SK-MEL-5 (cell line): ENCODE results near the gene NEU2. TPM values are rescaled to one million over a fixed set of nuclear protein-coding genes. Genes with fewer than 3 reads are reported as not detected.
A peak's percentile ranks its signal among the peaks of the same experiment; 100 is the strongest.
"Not testable (repeated sequence)": the region's sequence is repeated elsewhere in the genome, so short reads cannot be mapped to it uniquely, and the experiment has no call there.

Experiments used
- DNase-seq: peaks from one replicate; pipeline ENCODE4 v3.0.0-alpha.2; 2016; ENCODE audit warnings: low read depth, low spot score
- in situ Hi-C: cut with HindIII; loops from 2 replicates; pipeline ENCODE4 v1.10.0; 2016; ENCODE audit warnings: low sequenced_read_pairs, high pct_unique_total_duplicates, low pct_unique_long_range_greater_than_20kb
- total RNA-seq: library from RNA; depleted of rRNA; stranded (reverse); fragments of >200 nt; shearing (Covaris generic); gene quantifications from 2 replicates; pipeline ENCODE4 v1.2.3, GENCODE V29; 2014

The NEU2 gene
- total RNA-seq, 1 experiment from 2014 or later, result not detected

DNA sequence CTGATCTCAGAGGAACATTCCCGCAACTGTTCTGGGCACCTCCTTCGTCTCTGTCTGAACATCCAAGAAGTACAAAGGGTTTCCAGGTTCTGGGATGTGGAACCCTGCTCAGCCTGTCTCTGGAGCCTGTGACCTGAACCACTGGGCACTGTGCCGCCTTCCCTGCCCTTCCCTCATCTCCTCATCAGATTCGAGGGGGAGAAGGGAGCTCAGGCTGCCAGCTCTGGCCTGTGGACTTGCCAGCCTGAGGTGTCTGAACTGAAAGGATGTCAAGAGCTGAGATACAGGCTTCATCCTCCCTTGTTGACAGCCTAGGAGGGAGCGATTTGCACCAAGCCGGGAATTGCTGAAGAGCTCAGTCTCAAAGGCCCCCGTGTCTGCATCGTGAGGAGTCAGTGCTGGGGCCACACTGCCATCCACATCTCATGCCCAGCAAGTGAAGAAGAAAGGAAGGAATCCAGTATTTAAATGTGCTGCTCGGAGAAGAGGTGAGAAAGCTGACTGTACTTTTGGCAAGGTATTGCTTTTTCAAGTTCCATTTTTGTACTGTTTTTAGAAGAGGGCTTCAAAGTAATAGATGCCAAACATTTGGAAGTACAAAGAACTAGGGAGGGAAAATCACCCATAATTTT lies 12.6 kb downstream of the NEU2 start:
- DNase-seq, result no peak
- in situ Hi-C loops, result no loop called here

DNA sequence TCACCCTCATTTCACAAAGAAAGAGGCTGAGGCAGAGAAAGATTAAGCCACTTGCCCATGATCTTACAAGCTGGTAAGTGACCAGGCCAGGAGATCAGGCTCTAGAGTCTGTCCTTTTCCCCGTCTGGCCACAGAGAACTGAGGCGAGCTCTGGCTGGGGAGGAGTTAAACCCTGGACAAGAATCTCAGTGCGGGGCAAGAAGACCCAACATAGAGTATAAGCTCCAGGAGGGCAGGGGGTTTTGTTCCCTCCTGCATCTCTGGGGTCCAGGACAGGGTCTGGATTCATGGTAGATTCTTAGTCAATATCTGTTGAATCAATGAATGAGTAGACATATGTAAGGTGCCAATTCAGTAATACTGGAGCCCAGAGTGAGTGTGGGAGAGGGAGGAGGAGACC lies 14.7 kb downstream of the NEU2 start:
- in situ Hi-C loops, result no loop called here
- no peak for DNase-seq

DNA sequence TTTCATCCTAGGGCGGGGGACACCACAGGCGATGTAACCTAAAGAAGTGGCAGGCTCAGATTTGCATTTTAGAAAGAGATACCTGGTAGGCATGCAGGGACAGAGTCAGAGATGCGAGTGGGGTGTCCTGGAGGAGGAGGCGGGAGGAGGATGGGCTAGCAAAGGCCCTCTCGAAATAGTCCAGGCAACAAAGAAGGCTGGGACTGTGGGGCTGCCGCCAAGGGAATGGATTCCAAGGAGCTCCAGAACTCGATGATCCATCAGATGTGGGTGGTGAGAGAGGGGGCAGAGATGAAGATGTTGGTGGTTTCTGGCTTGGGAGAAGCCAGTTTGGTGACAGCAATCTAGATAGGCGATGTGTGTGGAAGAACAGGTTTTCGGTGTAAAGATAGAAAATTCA lies 15.2 kb downstream of the NEU2 start:
- no peak for DNase-seq
- in situ Hi-C loops, result no loop called here

DNA sequence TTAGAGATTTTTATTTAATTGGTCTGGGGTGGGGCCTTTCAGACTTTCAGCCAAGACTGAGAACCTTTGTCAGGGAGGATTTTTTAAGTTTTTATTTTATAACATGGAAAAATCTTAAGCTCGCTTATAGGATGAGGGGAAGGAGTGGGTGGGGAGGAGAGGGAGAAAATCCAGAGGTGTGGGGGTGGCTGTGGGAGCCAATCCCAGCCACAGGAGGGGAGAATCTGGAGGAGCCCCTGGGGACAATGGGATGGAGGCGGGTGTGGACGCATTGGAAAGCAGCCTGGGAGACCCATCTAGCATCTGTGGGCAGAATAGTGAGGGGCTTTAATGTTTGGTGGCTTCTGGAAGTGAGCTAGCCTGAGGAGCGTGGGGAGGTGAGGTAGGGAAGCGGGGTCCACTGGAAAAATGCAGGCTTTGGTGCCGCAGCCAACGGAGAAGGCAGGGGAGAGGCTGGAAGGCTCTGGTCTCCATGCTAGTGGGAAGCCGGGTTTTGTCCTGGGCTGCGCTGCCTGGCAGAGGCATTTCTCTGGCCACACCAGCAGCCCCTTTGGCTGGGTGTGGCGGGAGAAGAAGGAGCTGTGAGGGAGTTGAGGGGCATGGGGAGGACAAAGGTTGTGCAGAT lies 16.2 kb downstream of the NEU2 start:
- in situ Hi-C loops, result no loop called here
- DNase-seq, result no peak

DNA sequence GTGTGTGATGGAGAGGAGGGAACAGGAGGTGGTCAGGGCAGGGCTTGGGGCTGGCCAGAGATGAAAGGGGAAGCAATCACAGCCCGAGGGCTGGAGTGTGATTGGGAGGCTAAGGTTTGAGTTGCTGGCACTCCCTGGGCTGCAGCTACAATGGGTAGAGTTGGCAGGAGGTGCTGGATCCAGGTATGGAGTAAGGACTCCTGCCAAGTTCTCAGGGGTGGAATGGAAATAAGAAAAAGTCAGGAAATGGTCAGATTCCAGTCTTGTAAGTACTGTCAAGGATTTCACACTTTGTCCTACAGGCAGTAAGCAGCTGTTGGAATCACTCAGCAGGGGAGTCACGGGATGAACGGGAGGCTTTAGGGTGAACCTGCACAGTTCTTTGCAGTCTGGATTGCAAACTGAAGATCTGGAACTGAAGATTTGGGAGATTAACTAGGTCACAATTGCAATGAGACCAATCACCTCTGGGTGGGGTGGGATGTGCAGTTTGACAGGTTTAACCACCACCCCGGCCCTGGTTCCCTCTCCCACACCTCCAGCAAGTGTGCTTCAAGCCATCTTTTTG lies 16.8 kb downstream of the NEU2 start:
- no peak for DNase-seq

DNA sequence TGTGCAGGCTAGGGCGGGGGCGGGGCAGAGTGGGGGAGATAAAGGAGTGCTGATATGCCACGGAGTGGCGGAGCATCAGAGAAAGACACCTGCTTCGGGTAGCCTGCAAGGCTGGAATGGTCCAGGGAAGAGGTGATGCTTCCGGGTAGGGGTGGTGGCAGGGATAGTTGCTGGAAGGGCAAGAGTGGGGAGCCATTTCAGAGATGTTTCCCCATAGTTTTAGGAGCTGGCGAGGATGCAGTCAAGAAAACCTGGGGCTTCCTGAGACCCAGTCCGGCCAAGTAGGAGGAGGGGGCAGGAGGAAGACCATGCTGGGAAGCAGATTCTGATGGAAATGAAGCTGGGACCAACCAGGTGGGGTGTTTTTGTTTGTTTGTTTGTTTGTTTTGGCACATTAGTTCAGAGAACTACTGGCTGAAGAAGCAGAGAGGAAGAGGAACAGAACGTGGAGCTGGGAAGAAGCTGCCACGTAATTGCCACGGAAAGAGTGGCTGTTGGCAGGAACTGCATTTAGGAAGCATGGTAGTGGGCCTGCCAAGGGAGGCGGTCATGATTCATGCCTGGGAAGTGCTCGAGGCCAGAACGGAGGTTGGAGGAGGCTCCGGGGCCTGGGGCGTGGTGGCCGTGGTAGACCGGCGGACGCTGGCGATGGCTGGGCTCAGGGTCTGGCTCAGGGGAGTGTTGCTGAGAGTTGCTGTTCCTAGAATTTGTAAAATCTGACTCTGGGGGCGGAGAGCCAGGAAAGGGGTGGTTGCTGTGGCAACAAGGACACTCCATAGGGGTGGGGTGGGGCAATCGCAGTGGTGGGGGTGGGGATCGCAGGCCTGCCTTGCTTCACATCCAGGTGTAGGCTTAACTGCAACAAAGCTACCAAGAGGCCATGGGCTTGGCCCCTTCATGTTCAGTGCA lies 19.0 kb downstream of the NEU2 start:
- no peak for DNase-seq
- in situ Hi-C loops, result no loop called here

More for the DNA sequence above, 16.8 kb downstream of the NEU2 start:
- in situ Hi-C loops, result no loop called here

DNA sequence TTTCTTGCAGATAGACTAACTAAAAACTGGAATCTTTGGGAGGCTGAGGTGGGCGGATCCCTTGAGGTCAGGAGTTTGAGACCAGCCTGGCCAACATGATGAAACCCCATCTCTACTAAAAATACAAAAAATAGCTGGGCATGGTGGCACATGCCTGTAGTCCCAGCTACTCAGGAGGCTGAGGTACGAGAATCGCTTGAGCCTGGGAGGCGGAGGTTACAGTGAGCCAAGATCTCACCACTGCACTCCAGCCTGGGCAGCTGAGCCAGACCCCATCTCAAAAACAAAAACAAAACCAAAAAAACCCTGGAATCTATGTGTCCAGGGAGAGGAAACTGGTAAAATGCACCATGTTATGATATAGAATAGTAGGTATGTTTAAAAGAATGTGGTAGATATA lies 20.0 kb downstream of the NEU2 start:
- in situ Hi-C loops, DNase-seq: not testable (repeated sequence)

DNA sequence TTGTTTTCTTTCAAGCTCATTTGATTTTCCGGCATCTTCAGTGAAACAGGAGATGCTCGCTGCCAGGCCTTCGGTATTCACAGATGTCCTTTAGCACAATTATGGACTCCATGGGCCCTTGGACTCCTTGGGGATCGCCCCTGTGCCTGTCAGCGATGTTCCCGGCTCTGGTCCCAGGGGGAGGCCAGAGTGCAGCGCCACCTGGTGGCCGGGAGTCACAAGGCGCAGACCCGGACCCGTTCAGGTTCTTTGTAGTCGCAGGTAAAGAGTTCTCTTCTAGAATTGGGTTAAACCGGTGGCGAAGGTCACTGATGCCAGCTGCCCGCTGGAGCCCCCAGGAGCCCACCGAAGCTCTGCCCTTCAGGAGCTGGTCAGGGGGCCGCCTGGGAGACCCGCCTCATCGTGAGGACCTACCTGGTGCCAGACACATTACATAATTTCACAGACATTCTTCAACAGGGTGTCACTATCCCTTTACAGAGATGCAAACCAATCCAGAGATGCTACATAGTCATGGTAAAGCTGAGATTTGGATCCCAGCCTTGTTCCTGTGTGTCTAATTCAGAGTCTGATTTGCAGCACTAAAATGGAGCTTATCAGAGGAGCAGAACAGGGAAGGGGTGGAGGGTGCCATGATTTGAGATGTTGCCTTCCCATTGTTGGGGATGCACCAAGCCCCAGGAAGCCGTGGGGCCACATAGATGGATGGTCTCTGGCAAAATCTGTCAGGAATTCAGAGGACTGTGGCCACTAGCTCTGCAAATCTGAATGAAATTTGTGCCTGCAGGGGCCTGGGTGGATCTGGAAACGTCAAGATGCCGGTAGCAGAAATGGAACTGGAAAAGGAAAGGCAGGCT lies 21.7 kb downstream of the NEU2 start:
- DNase-seq, result peak; percentile 53
- in situ Hi-C loops, result no loop called here

DNA sequence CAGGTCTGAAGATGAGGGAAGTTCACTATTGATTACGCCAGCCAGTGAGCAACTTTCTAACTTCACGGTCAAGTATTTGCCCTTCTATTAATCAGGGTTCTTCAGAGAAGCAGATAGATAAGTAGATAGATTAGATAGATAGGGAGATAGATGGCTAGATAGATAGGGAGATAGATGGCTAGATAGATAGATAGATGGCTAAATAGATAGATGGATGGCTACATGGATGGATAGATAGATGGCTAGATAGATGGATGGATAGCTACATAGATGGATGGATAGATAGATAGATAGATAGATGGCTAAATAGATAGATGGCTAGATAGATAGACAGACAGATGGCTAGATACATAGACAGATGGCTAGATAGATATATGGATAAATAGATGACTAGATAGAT lies 22.9 kb downstream of the NEU2 start:
- DNase-seq, result no peak
- in situ Hi-C loops, result no loop called here

DNA sequence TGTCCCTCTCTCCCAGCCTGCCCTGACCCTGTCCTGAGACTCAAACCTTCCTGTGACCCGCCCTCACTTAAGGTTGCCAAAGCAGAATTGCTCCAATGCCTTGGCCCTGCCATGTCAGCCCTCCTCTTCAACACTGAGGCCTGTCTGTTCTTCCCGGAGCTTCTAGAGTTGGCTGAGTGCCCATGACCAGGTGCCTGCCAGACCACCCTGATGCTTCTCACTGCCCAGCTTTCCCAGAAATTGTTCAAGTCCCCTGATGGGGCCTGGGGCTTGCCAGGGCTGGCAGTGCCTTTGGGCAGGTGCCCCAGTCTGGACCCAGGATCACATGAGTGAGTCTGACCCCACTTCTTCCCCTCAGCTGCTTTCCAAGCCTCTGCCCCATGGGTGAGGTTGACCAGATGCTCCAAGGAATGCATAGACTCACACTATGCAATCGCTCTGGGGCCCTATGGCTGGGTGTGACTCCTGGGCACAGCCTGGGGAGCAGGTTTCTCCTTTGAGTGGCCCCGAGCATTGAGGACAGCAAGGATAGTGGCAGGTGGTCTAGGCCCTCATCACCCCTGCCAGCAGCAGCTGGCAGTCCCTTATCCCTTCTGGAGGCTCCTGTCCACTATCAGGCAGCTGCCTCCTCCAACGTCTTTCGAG lies 24.6 kb downstream of the NEU2 start:
- in situ Hi-C loops, result no loop called here

DNA sequence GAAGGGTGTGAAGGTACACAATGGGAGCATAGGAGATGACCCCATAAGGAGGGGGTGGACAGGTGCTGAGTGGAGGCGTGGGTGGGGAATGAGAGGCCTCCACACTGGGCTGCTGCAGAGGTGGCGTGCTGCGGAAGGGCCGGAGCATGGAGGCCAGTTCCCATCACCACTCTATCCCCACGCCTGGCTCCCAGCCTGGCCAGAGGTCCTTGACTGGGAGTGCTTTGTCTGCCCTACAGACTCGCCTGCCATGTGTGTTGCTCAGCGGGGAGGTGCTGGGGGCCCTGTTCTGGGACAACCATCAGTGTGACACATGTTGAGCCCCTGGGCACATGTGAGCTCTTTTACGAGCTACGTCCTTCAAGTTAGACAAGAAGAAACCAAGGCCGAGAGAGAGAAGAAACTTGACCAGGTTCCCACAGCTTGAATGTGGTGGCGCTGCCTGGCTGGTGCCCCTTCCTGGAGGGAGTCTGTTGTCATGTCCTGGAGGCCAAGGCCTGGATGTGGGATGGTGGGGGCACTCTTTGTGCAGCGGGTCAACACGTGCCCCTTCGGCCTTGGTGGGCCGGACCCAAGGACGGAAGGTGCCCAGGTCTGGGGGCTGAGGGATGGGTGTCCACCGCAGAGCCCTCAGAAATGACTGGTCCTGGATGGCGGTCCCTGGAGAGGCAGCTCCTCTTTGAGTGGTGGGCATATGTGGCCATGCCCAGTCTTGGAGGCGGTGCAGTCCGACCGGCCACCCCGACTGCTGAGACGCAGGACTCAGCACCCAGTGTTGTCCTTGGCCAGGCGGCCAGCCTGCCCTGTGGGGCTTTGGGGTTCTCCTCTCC lies 26.5 kb downstream of the NEU2 start:
- in situ Hi-C loops, result no loop called here
- DNase-seq, result no peak

More for the DNA sequence above, 24.6 kb downstream of the NEU2 start:
- no peak for DNase-seq

DNA sequence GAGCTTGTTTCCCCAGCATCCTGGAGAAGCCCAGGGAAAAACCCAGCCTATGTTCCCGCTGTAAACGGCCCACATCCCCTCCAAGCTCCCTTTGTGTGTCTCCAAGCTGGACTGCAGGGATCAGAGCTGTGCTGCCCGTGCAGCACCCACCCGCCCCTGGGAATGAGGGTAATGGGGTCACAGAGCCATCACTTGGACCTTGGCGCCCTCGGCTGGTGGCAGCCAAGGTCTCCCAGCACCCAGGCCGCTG lies 27.0 kb downstream of the NEU2 start:
- in situ Hi-C loops, result no loop called here
- DNase-seq, result no peak

DNA sequence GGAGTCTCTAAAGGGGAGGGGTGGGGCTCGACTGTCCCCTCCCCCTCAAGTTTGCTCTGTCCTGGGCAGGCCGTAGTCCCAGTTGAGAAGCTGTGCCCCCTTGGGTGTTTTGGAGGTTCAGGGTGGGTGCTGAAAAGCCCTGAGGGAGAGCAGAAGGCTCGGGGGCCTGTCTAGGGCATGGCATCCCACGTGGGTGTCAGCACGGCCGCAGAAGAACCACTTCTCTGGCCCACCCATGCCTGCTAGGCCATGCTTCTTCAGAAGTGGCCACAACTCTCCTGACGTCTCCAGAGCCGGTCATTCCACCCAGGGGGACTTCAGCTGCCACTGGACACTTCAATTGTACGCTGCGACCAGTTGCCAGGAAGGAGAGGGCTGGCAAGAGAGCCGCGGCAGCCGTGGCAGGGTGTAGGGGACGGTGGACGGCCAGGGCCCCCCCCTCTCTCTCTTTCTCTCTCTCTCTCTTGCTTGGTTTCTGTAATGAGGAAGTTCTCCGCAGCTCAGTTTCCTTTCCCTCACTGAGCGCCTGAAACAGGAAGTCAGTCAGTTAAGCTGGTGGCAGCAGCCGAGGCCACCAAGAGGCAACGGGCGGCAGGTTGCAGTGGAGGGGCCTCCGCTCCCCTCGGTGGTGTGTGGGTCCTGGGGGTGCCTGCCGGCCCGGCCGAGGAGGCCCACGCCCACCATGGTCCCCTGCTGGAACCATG lies 27.5 kb downstream of the NEU2 start, which contains the start of gene INPP5D:
TSS of gene INPP5D (plus strand) at position 546 of the 704 bp plus-strand sequence. CDS start at position 683, 137 bp downstream.
- DNase-seq, result no peak
- in situ Hi-C loops, result no loop called here

DNA sequence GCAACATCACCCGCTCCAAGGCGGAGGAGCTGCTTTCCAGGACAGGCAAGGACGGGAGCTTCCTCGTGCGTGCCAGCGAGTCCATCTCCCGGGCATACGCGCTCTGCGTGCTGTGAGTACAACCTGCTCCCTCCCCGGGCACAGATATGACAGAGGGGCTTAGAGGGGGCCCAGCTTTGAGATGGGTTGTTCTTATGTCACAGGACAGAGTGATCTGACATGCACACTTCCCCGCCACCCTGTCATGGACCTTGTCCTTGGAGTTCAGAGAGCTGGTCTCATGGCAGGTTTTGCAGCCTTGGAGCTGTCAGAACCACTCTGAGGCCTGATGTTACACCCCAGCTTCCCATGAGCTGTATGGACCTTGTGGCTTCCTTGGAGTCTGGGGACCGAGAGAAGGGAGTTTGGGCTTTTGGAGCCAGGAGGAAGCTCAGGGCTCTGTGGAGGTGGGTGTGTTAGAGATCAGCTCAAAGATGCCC lies 28.1 kb downstream of the NEU2 start:
- in situ Hi-C loops, result no loop called here

DNA sequence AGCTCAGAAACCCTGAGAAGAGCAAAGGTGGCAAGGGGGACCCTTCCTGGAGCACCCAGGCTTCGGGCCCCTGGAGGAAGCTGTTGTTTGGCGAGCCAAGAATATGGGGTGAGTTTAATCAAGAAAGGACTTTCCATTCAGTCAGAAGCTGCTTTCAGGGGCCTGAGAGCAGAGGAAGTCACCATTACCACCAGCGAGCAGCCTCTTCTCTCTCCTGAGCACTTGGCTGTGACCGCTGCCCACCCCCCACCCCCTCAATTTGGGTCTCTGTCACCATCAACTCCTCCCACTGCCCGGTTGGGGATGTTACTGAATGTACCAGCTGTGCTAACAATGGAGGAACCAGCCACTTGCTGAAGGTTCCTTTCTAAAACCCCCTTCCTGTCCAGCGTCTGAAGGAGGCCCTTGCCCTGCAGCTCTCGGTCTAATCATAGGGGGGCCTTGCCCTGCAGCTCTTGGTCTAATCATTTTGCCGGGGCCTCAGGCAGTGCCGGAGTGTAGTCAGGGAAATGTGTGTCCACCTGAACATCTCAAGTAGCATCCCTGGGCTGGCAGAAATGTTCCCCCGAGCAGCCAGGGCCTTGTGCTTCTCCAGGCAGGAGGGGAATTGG lies 28.6 kb downstream of the NEU2 start:
- no peak for DNase-seq
- in situ Hi-C loops, result no loop called here

More for the DNA sequence above, 28.1 kb downstream of the NEU2 start:
- DNase-seq, result no peak
